ENCODE data around the gene ZNF142. TPM values are rescaled to one million over a fixed set of nuclear protein-coding genes. Genes with fewer than 3 reads are reported as not detected.

Gene ZNF142
- total RNA-seq, 1 donor from 2014 or later, result 4.4 TPM

- peak; percentile 58 to 72 for DNase-seq (ENCODE audit: low read depth in 2 of 2)
Observed at GRCh38 chr2:218648088-218648786, 11.2 kb downstream of the ZNF142 start.

- DNase-seq (ENCODE audit: low read depth in 2 of 2), result peak in 1 of 2 donors; percentile 60
Observed at GRCh38 chr2:218645126-218645525, 14.3 kb downstream of the ZNF142 start.

- no peak for DNase-seq (ENCODE audit: low read depth in 2 of 2)
Observed at GRCh38 chr2:218644721-218645120, 14.7 kb downstream of the ZNF142 start.

GRCh38 chr2:218643751-218644310, 15.6 kb downstream of the ZNF142 start:
- DNase-seq (ENCODE audit: low read depth in 2 of 2), result no peak

- no peak for DNase-seq (ENCODE audit: low read depth in 2 of 2)
Observed at GRCh38 chr2:218642786-218643185, 16.6 kb downstream of the ZNF142 start.

GRCh38 chr2:218642121-218642656, 17.2 kb downstream of the ZNF142 start:
- DNase-seq (ENCODE audit: low read depth in 2 of 2), result no peak

- DNase-seq (ENCODE audit: low read depth in 2 of 2), result no peak
Observed at GRCh38 chr2:218638372-218638771, 21.1 kb downstream of the ZNF142 start.

- no peak for DNase-seq (ENCODE audit: low read depth in 2 of 2)
Observed at GRCh38 chr2:218635719-218636118, 23.7 kb downstream of the ZNF142 start.

GRCh38 chr2:218631837-218632236, 27.6 kb downstream of the ZNF142 start:
- peak; percentile 43 to 92 for DNase-seq (ENCODE audit: low read depth in 2 of 2)

- DNase-seq (ENCODE audit: low read depth in 2 of 2), result no peak
Observed at GRCh38 chr2:218627939-218628338, 31.5 kb downstream of the ZNF142 start.

GRCh38 chr2:218626369-218626768, 33.1 kb downstream of the ZNF142 start:
- no peak for DNase-seq (ENCODE audit: low read depth in 2 of 2)

- no peak for DNase-seq (ENCODE audit: low read depth in 2 of 2)
Observed at GRCh38 chr2:218623366-218623705, 36.1 kb downstream of the ZNF142 start.

GRCh38 chr2:218622606-218623365, 36.6 kb downstream of the ZNF142 start:
- DNase-seq (ENCODE audit: low read depth in 2 of 2), result peak in 1 of 2 donors; percentile 12

GRCh38 chr2:218621007-218621406, 38.4 kb downstream of the ZNF142 start:
- no peak for DNase-seq (ENCODE audit: low read depth in 2 of 2)

- DNase-seq (ENCODE audit: low read depth in 2 of 2), result peak in 1 of 2 donors; percentile 12
Observed at GRCh38 chr2:218618102-218618860, 41.1 kb downstream of the ZNF142 start.

- no peak for DNase-seq (ENCODE audit: low read depth in 2 of 2)
Observed at GRCh38 chr2:218615868-218616315, 43.5 kb downstream of the ZNF142 start.

- peak; percentile 47 to 76 for DNase-seq (ENCODE audit: low read depth in 2 of 2)
Observed at GRCh38 chr2:218607436-218608115, 51.8 kb downstream of the ZNF142 start, which contains the start of gene PLCD4. TSS of gene PLCD4 (plus strand) at chr2:218607899. CDS start at chr2:218615740, 7,841 bp downstream.

GRCh38 chr2:218605432-218605831, 54.0 kb downstream of the ZNF142 start:
- DNase-seq (ENCODE audit: low read depth in 2 of 2), result peak in 1 of 2 donors; percentile 30

Measured in dermis microvascular lymphatic vessel endothelial cell (primary cell).